B cell (primary cell): ENCODE results near the gene GSX1.

Experiments used
- CTCF ChIP-seq: fragments of 200-600 bp; IDR thresholded peaks from one replicate; pipeline ENCODE4 v1.8.0; 2022; ENCODE audit warnings: antibody characterized with exemption, mild to moderate bottlenecking
- EZH2 ChIP-seq: IDR thresholded peaks from 2 replicates; pipeline ENCODE4 v1.6.1; 2012; ENCODE audit warnings: borderline replicate concordance, low read depth, mild to moderate bottlenecking, moderate library complexity, low read length; ENCODE audit not compliant: insufficient read depth, poor library complexity, severe bottlenecking

- TF ChIP-seq CTCF (no peak), EZH2 (no peak)
Measured at GRCh38 chr13:27794368-27794691, 2.0 kb downstream of the GSX1 start.
